ENCODE measurements around the gene NPAS3. TPM values are rescaled to one million over a fixed set of nuclear protein-coding genes. Genes with fewer than 3 reads are reported as not detected.

NPAS3 gene
- total and polyA plus RNA-seq, 2 of the 13 experiments (the other 11 are each of a cell fraction or from before 2014, with no cell fraction given), result not detected

DNA sequence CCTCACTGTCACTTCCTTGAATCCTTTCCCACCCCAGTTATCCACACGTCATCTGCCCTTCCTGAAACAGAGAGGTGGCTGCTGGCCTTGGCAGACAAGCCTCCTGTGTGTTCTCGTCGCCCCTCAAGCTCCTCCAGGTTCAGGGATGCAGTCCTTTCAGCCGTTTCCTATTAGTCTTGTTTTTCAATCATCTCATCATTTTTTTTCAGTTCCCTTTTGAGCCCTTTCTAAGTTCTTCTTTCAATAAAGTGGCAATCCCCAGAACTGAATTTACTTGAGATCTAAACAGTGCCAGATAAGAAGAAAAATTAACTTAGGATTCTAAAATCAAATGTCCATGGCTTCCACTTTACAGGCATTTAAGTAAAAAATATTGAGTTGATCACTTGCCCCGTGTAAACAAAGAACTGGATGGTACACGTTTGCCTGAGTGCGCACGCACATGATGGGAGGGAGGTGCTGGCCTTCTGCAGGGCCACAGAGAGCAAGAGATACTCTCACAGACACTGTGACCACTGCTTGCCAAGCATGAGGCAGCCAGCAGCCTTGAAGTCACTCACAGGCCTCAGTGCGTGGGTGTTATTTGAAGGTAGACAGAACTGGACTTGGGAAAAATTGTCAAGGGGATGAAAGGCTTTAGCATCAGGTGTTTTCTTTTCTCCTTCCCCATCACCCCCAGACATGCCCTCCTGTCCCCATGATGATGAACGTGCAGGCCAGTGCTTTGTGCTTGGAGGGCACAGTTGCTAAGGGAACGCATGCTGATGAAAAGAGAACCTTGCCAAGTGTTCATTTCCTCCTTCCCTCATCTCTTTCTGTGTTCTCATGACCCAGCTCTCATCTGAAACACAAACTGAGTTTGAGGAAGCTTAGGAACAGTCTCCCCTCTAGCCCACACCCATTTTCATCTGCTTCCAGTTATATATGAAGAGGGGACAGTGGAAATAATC, 603.9 kb downstream of the NPAS3 start:
- no peaks in the 10 kb centered on the region for H3K79me2 ChIP-seq (ENCODE audit: insufficient read depth, low read length)
- in situ Hi-C loops (cut with HindIII; ENCODE audit: extremely low pct_ligation_motif_present, low pct_unique_long_range_greater_than_20kb), result no loop called here
- no peaks in the 10 kb centered on the region for H3K4me1 ChIP-seq (ENCODE audit: insufficient read depth, low read length)
- H4K20me1 ChIP-seq (ENCODE audit: insufficient read depth, low read length), result no peaks in the 10 kb centered on the region
- H3K36me3 ChIP-seq (replicated peaks in 1 of 2; ENCODE audit: control insufficient read depth in 1 of 2, insufficient read depth in 2 of 2, low read length in 2 of 2), result no peaks in the 10 kb centered on the region
- intact Hi-C loops (cut with micrococcal nuclease; ENCODE audit: unreplicated experiment), result no loop called here
- H3K4me3 ChIP-seq (replicated peaks in 1 of 3; ENCODE audit: insufficient read depth in 1 of 3, low read depth in 2 of 3, low read length in 3 of 3), result no peak overlapping the region
- TF ChIP-seq FOXP1 (IDR thresholded peaks at IDR 0.05) (no peak), FOXP1 (CRISPR knock-in tag; IDR thresholded peaks at IDR 0.05) (no peak), NFKBIZ (CRISPR knock-in tag; IDR thresholded peaks at IDR 0.05) (no peak), DDIT3 (CRISPR knock-in tag; IDR thresholded peaks at IDR 0.05) (no peak), JUN (CRISPR knock-in tag; IDR thresholded peaks at IDR 0.05) (no peak), ZNF296 (CRISPR knock-in tag; conservative IDR thresholded peaks at IDR 0.05) (no peak), KDM6A (CRISPR knock-in tag; IDR thresholded peaks at IDR 0.05; ENCODE audit: low read depth) (no peak), JDP2 (CRISPR knock-in tag; IDR thresholded peaks at IDR 0.05; ENCODE audit: borderline replicate concordance) (no peak), PAXIP1 (CRISPR knock-in tag; conservative IDR thresholded peaks at IDR 0.05) (no peak), RFXAP (CRISPR knock-in tag; IDR thresholded peaks at IDR 0.05; ENCODE audit: borderline replicate concordance) (no peak), TMF1 (CRISPR knock-in tag; IDR thresholded peaks at IDR 0.05; ENCODE audit: low read depth) (no peak)
- no peaks in the 10 kb centered on the region for H3K27me3 ChIP-seq (ENCODE audit: control insufficient read depth in 1 of 2, insufficient read depth in 2 of 2, low read length in 2 of 2)
- BruUV-seq (replicated peaks), result no TSS peak
- no peak for DNase-seq (ENCODE audit: low spot score)
- ChIA-PET POLR2A (no interaction called here), CTCF (ENCODE audit: low intra/inter-chr PET ratio, low total read pairs) (no interaction called here)
- no peak for ATAC-seq
- H2AFZ ChIP-seq (ENCODE audit: low read length), result no peak overlapping the region
- no peak overlapping the region for H3K27ac ChIP-seq (ENCODE audit: extremely low read length, insufficient read depth, low read length)
- H3K9ac ChIP-seq (ENCODE audit: insufficient read depth, low read depth, low read length), result no peak overlapping the region
- H3K4me2 ChIP-seq (ENCODE audit: low read depth, low read length), result no peak overlapping the region
- no peaks in the 10 kb centered on the region for H3K9me3 ChIP-seq (ENCODE audit: low read length)
- no peak for FAIRE-seq
- WGBS (ENCODE audit: low lambda C conversion rate), result 24% methylated on average over 11 of the region's 11 CpGs

All from HepG2 (cell line).